Stimulated activated CD8-positive, alpha-beta memory T cell treated with anti-CD3 and anti-CD28 coated beads, Interleukin-12 subunit alpha, Interleukin-12 subunit beta, amount 100 ng/mL, for 24 hours (primary cell): ENCODE results near the gene FIG4.
"Not testable (repeated sequence)": the region's sequence is repeated elsewhere in the genome, so short reads cannot be mapped to it uniquely, and the experiment has no call there.

Experiments used
- DNase-seq: peaks from one replicate; pipeline ENCODE4 v3.0.0-alpha.2; 2020; ENCODE audit errors: extremely low read depth

Gene FIG4

GRCh38 chr6:109702791-109703190 is 11.7 kb downstream of the FIG4 start:
- DNase-seq: no peak

GRCh38 chr6:109705258-109705657 is 14.2 kb downstream of the FIG4 start:
- DNase-seq: no peak

- no peak for DNase-seq
These were observed 15.4 kb downstream of the FIG4 start for GRCh38 chr6:109706513-109706912.

- not testable (repeated sequence) for DNase-seq
These were observed 17.0 kb downstream of the FIG4 start for GRCh38 chr6:109708099-109708498.

GRCh38 chr6:109713097-109713496 is 22.0 kb downstream of the FIG4 start:
- no peak for DNase-seq

- no peak for DNase-seq
These were observed 23.1 kb downstream of the FIG4 start for GRCh38 chr6:109714166-109714565.

- DNase-seq: no peak
These were observed 23.5 kb downstream of the FIG4 start for GRCh38 chr6:109714611-109715010.

- no peak for DNase-seq
These were observed 24.5 kb downstream of the FIG4 start for GRCh38 chr6:109715616-109716015.

GRCh38 chr6:109717971-109718370 is 26.9 kb downstream of the FIG4 start:
- no peak for DNase-seq

GRCh38 chr6:109718991-109719390 is 27.9 kb downstream of the FIG4 start:
- DNase-seq: no peak

GRCh38 chr6:109720311-109720710 is 29.2 kb downstream of the FIG4 start:
- DNase-seq: no peak

- DNase-seq: no peak
These were observed 30.9 kb downstream of the FIG4 start for GRCh38 chr6:109722011-109722410.

- DNase-seq: no peak
These were observed 31.6 kb downstream of the FIG4 start for GRCh38 chr6:109722564-109723254.

GRCh38 chr6:109725250-109725649 is 34.2 kb downstream of the FIG4 start:
- DNase-seq: not testable (repeated sequence)

- DNase-seq: no peak
These were observed 45.4 kb downstream of the FIG4 start for GRCh38 chr6:109736273-109737025.

- no peak for DNase-seq
These were observed 47.2 kb downstream of the FIG4 start for GRCh38 chr6:109738255-109738654.

GRCh38 chr6:109738667-109739066 is 47.6 kb downstream of the FIG4 start:
- no peak for DNase-seq

GRCh38 chr6:109739686-109740085 is 48.6 kb downstream of the FIG4 start:
- no peak for DNase-seq

- no peak for DNase-seq
These were observed 49.7 kb downstream of the FIG4 start for GRCh38 chr6:109740787-109741186.

- no peak for DNase-seq
These were observed 52.6 kb downstream of the FIG4 start for GRCh38 chr6:109743739-109744138.

- DNase-seq: not testable (repeated sequence)
These were observed 53.7 kb downstream of the FIG4 start for GRCh38 chr6:109744779-109745178.

- no peak for DNase-seq
These were observed 56.1 kb downstream of the FIG4 start for GRCh38 chr6:109747221-109747620.
